ENCODE measurements around the gene MKRN2OS.
"Not testable (repeated sequence)": the region's sequence is repeated elsewhere in the genome, so short reads cannot be mapped to it uniquely, and the experiment has no call there.

MKRN2OS gene

GRCh38 chr3:12561397-12561796 is 16.1 kb upstream of the MKRN2OS start:
- DNase-seq (ENCODE audit: low spot score), result no peak

- DNase-seq (ENCODE audit: low spot score), result no peak
Observed at GRCh38 chr3:12560505-12561190, 15.3 kb upstream of the MKRN2OS start.

GRCh38 chr3:12559520-12559919 is 14.2 kb upstream of the MKRN2OS start:
- no peak for DNase-seq (ENCODE audit: low spot score)

- DNase-seq (ENCODE audit: low spot score), result no peak
Observed at GRCh38 chr3:12558706-12559105, 13.4 kb upstream of the MKRN2OS start.

- DNase-seq (ENCODE audit: low spot score), result no peak
Observed at GRCh38 chr3:12557473-12558100, 12.3 kb upstream of the MKRN2OS start.

- DNase-seq (ENCODE audit: low spot score), result peak; percentile 89
Observed at GRCh38 chr3:12556690-12557472, 11.6 kb upstream of the MKRN2OS start, which contains the start of gene MKRN2. MKRN2 (plus strand) TSS chr3:12557087; CDS start chr3:12557151, 64 bp downstream.

- DNase-seq (ENCODE audit: low spot score), result no peak
Observed at GRCh38 chr3:12556314-12556689, 11.0 kb upstream of the MKRN2OS start.

GRCh38 chr3:12553921-12554391 is 8.7 kb upstream of the MKRN2OS start:
- DNase-seq (ENCODE audit: low spot score), result peak; percentile 43

- no peak for DNase-seq (ENCODE audit: low spot score)
Observed at GRCh38 chr3:12549971-12550760, 4.9 kb upstream of the MKRN2OS start.

- no peak for DNase-seq (ENCODE audit: low spot score)
Observed at GRCh38 chr3:12544652-12545472, 437 bp downstream of the MKRN2OS start.

GRCh38 chr3:12543497-12543896 is 1.8 kb downstream of the MKRN2OS start:
- not testable (repeated sequence) for DNase-seq (ENCODE audit: low spot score)

GRCh38 chr3:12541625-12542024 is 3.7 kb downstream of the MKRN2OS start:
- no peak for DNase-seq (ENCODE audit: low spot score)

- no peak for DNase-seq (ENCODE audit: low spot score)
Observed at GRCh38 chr3:12536423-12536822, 8.9 kb downstream of the MKRN2OS start.

GRCh38 chr3:12532182-12532581 is 13.1 kb downstream of the MKRN2OS start:
- no peak for DNase-seq (ENCODE audit: low spot score)

GRCh38 chr3:12527757-12528143 is 17.5 kb downstream of the MKRN2OS start:
- no peak for DNase-seq (ENCODE audit: low spot score)

- DNase-seq (ENCODE audit: low spot score), result no peak
Observed at GRCh38 chr3:12522721-12523120, 22.6 kb downstream of the MKRN2OS start.

- DNase-seq (ENCODE audit: low spot score), result no peak
Observed at GRCh38 chr3:12521010-12521409, 24.3 kb downstream of the MKRN2OS start.

- no peak for DNase-seq (ENCODE audit: low spot score)
Observed at GRCh38 chr3:12518261-12519028, 26.9 kb downstream of the MKRN2OS start.

- DNase-seq (ENCODE audit: low spot score), result no peak
Observed at GRCh38 chr3:12516873-12517272, 28.4 kb downstream of the MKRN2OS start.

- DNase-seq (ENCODE audit: low spot score), result no peak
Observed at GRCh38 chr3:12515631-12516030, 29.7 kb downstream of the MKRN2OS start.

Data from hematopoietic multipotent progenitor cell treated with erythropoietin and hydrocortisone succinate and interleukin-3 and kit ligand, for 17 days (in vitro differentiated cells).